ENCODE results near the gene NUP214.
"Not testable (repeated sequence)": the region's sequence is repeated elsewhere in the genome, so short reads cannot be mapped to it uniquely, and the experiment has no call there.

Gene NUP214

DNA sequence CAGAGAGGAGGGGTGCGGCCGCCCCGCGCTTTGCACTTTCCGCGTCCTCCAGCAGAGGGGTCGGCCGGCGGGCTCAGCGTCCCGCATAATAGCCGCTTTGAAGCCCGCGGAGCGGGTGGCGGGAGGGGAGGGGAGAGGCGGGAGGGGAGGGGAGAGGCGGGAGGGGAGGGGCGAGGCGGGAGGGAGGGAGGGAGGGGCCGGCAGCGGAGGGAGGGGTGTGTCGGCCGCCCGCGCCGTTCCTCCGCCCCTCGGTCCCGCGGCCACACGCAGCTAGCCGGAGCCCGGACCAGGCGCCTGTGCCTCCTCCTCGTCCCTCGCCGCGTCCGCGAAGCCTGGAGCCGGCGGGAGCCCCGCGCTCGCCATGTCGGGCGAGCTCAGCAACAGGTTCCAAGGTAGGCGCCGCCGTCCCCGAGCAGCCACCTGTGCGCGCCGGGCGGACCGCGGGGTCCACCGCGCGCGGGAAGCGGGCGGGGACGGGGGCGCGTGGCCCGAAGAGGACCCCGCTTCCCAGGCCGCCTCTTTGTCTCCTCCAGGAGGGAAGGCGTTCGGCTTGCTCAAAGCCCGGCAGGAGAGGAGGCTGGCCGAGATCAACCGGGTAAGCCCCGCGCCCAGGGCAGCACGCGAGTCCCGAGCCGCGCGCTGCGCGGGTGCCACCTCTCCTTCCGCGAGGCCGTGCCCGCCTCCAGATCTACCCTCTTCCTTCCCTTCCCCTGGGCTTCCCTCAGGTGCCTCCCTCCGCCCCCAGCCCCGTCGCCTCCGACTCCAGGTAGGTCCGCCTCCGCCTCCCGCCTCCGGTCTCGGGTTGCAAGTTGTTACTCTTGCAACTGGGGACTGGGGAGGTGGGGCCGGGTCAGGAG lies 28.9 kb upstream of the NUP214 start, which contains the start of gene AIF1L:
AIF1L (plus strand) TSS at position 263 of the 857 bp plus-strand sequence; CDS start at position 362, 99 bp downstream.
- DNase-seq (ENCODE audit: low read depth, low spot score), result peak; percentile 87

DNA sequence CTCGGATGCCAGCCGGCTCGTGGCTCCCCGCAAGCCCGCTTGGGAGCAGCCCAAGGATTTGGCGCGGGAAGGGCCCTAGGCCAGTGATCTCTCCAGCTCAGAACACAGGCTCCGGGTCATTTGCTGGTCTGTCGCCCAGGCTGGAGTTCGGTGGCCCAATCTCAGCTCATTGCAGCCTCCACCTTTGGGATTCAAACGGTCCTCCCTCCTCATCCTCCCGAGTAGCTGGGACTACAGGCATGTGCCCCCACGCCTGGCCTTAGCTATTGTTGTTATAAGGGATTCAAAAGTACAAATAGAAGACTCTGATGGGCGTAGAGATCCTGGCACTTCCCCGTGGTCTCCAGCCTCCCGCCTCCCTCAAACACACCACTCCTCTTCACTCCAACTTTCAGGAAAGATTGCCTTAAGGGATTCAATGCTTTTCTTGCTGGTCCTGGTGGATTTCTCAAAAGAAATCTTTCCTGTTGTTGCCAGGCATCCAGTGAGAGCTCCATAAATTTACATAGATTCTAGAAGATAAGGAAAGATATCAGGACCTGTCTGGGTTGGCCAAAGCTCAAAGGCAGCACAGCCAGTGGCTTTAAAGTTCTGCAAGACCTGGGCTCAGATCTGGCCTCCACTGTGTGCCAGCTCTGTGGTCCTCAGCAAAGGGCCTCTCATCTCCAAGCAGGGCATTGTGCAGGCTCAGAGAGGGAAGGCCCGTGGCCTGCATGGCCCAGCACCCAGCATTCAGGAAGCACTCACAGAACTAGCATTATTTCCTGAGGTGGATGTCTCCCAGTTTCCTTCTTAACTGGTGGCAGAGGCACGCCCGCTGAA lies 28.0 kb upstream of the NUP214 start:
- peak; percentile 67 for DNase-seq (ENCODE audit: low read depth, low spot score)

DNA sequence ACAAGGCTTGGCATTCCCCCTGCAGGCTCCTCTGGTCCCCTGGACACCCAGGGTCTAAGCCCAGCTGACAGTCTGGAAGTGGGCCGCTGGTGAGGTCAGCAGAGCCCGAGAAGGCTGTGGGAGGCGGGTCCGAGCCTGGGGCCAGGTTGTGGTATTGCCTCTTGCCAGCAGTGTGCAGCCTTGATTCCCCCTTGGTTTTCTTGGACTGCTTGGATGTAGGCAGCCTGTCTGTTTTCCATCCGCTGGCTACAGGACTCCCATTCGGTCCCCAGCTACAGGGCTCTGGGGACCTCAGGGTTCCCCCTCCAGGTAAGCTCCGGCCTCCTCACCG lies 27.5 kb upstream of the NUP214 start:
- DNase-seq (ENCODE audit: low read depth, low spot score), result peak; percentile 67

DNA sequence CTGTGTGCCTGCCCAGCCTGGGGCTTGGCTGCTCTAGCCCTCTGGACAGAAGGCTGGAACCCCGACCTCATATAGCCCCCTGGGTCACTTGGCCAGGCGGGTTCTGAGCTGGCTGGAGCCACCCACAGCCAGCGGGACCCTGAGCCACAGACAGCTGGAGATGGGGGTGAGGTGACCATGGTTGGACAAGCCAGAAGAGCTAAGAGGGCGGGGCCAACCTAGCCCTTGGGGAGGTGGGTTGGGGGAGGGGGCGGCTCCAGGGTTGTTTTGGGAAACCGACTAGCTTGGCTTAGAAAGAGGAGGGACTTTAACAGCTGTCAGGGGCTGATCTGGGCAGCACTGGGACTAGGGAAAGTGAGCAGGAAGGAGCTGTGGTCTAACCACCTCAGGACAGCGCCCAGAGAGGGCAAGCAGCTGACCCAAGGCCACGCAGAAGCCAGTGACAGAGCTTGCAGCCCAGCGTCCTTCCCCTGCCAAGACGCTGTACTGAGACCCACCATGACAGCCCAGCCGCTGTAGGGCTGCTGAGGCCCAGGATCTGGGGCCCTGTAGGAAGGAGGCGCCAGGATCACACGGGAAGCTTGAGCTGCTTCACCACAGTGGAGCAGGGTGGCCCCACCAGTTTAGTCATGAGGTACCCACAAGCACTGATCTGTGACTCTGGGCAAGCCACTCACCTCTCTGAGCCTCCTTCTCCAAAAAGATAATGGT lies 26.8 kb upstream of the NUP214 start:
- DNase-seq (ENCODE audit: low read depth, low spot score), result peak; percentile 77

DNA sequence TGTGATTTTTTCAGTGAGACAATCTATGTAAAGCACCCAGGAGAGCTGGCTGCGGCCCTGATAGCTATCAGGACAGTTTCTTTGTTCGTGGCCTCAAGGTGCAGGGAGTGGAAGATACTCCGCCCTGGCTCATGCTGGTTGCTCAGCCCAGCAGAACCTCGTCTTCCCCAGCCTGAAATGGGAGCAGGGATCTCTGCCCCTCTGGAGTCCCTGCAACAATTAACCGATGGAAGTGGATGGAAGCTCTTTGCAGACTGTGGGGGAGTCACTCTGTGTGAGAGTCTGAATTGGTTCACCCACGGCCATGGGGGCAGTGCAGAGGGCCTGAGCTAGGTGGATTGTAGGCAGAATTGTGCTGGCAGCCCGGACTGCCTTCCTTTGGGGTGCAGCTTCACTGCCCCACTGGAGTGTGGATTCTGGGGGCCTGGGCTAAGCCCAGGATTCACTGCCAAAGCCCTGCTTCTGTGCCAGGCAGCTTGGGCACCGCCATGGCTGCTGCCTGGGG lies 26.2 kb upstream of the NUP214 start:
- DNase-seq (ENCODE audit: low read depth, low spot score), result no peak

DNA sequence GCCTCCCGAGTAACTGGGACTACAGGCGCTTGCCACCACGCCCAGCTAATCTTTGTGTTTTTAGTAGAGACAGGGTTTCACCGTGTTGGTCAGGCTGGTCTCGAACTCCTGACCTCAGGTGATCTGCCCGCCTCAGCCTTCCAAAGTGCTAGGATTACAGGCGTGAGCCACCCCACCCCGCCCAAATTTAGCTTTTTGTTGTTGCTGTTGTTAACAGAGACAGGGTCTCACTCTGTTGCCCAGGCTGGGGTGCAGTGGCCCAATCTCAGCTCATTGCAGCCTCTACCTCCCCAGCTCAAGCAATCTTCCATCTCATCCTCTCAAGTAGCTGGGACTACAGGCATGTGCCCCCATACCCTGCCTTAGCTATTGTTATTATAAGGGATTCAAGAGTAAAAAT lies 25.5 kb upstream of the NUP214 start:
- DNase-seq (ENCODE audit: low read depth, low spot score), result not testable (repeated sequence)

DNA sequence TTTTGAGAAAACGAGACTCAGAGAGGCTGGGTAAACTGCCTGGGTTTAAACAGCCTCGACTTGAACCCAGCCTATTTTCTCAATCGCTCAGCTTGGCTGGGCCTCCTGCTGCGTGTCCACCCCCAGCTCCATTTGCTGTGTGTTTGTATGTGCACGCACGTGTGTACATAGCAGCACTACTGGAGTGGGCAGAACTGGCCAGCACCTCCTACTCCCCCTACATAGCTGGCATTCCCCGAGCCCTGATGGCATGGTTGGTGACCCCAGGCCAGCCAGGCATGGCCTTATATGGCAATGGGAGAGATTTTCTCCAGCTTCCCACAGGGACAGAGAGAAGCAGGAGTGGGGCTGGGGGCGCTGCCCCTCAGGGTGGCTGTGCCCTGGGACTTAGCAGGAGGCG lies 24.9 kb upstream of the NUP214 start:
- DNase-seq (ENCODE audit: low read depth, low spot score), result peak; percentile 28

DNA sequence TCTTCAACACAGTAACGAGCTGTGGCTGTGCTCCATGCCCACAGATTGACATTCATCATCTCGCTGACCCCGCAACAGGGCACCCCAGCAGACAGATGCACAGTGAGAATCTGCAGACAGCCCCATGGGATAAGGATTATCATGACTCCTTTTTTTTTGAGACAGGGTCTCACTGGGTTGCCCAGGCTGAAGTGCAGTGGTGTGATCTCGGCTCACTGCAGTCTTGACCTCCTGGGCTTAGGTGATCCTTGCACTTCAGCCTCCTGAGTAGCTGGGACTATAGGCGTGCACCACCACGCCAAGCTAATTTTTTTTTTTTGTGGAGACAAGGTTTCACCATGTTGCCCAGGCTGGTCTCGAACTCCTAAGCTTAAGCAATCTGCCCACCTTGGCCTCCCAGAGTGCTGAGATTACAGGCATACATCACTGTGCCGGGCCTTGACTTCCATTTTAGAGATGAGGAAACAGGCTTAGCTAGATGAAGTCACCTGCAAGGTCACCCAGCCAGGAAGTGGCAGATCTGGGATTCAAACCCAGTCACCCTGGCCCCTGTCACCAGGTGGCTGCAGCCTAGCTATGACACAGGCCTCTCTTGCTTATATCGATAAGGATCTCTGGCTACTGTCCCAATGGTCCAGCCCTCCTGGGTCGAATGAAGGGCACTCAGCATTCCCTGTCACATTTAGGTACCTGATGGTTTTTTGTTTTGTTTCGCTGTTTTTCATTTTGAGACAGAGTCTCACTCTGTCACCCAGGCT lies 24.0 kb upstream of the NUP214 start:
- DNase-seq (ENCODE audit: low read depth, low spot score), result no peak

DNA sequence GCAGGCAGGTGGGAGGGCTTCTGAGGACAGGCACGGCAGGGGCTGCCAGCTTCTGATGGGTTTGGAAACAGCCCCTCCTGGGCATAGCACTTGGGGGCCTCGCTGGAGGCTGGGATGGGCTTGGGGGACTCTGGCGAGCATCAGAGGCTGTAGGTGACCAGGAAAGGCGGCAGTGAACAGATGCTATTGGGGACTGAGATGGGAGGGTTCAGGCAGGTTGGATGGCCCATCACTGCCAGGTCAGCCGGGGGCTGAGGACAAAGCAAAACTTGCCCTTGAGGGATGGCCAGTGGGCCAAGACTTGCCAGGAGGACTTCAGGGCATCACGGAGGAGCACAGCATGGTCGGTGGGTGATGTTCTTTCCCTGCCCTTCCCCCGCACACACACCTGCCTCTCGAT lies 22.4 kb upstream of the NUP214 start:
- no peak for DNase-seq (ENCODE audit: low read depth, low spot score)

DNA sequence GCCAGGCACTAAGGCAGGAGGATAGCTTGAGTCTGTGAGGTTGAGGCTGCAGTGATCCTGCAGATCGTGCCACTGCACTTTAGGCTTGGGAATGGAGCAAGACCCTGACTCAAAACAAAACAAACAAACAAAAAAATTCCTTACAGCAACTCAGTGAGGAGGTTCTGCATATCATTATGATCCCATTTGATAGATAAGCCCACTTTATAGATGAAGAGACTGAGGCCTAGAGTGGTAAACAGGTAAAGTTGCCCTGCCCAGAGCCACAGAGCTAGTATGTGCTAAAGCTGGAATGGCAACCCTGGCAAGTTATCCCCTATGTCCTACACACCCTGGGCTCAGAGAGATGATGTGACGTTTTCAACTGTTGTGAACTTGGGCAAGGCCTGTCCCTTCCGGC lies 21.9 kb upstream of the NUP214 start:
- no peak for DNase-seq (ENCODE audit: low read depth, low spot score)

DNA sequence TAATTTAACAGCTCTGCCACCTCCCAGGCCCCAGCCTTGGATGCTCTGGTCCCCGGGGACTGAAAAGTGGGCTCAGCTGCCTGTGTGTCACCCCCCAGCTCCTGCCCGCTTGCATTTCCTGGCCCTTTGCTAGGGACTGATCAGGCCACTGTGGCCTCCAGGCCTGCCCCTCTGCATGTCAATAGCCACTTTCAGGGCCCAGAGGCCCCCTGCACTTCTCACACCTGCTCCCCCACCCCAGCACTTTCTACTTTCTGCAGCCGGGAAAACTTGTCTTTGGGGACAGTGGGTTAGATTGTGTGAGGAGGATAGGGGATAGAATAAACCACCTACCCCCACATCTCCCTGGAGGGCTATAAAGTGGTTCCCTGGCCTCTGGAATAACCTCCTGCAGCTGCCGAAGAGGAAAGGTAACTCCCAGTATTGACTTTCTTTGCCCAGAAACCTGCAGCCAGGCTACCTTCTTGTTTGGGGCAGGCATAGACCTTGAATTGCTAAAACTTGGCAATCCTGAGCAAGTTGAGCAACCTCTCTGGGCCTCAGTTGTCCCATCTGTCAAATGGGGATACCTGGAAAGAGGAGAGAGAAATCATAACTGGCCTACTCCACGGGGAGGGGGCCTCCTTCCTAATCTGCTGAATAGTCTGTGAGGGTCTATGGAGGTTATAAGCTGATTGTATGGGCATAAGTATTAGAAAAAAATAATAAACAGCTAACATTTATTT lies 21.2 kb upstream of the NUP214 start:
- no peak for DNase-seq (ENCODE audit: low read depth, low spot score)

DNA sequence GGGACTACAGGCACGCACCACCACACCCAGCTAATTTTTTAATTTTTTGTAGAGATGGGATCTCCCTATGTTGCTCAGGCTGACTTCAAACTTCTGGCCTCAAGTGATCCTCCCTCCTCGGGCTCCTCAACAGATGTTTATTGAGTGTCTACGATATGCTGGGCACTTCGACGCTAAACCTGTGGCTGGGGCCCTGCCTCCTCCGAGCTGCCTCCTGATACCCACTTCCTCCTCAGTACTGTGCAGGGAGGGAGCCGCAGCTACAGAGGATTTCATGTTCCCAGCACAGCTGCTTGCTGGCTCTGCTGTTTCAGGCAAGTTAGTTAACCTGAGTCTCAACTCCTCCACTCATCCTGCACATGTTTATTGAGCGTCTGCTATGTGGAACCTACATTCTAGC lies 19.4 kb upstream of the NUP214 start:
- no peak for DNase-seq (ENCODE audit: low read depth, low spot score)

DNA sequence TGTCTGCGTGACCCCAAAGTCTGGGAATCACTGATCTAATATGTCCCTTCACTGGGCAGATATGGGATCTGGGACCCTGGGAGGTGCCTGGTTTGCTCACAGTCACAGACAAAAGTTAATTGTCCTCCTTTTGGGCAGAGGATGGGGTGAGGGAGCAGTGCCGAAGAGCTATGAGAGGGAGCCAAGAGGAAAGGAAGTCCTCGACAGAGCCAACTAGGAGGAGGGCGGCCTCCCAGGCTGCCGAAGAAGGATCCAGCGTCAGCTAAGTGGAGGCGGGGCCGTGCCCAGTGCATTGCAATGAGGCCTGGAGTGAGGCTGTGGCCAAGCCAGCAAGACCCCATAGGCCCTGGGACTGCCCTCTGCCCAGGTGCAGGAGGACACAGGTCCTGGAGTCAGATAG lies 17.6 kb upstream of the NUP214 start:
- DNase-seq (ENCODE audit: low read depth, low spot score), result no peak

DNA sequence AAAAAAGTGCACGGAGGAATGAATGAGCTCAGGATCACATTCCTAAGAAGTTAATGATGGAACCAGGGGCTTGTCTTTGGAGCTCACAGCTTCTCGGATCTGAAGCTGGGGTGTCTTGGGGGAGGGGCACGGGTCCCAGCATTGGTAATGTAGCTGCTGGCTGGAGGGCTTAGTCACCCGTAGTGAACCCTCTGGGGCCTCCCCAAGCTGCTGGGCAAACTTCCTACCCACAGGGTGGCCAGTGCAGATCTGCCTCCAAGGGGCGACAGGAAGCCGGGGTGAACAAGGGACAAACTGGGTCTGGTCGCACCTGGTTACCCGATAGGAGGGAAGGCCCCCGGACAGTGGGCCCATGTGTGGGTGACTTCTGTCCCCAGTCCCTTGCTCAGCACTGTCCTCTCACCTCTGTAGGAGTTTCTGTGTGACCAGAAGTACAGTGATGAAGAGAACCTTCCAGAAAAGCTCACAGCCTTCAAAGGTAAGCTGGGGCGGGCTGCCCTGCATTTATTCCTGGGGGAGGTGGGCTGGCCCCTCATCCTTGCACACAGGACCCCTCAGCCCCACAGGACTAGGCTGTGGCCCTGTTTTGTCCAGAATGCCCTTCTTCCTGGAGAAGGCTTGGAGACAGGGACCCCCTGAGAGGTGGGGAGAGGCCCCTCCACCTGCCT lies 14.1 kb upstream of the NUP214 start:
- no peak for DNase-seq (ENCODE audit: low read depth, low spot score)

DNA sequence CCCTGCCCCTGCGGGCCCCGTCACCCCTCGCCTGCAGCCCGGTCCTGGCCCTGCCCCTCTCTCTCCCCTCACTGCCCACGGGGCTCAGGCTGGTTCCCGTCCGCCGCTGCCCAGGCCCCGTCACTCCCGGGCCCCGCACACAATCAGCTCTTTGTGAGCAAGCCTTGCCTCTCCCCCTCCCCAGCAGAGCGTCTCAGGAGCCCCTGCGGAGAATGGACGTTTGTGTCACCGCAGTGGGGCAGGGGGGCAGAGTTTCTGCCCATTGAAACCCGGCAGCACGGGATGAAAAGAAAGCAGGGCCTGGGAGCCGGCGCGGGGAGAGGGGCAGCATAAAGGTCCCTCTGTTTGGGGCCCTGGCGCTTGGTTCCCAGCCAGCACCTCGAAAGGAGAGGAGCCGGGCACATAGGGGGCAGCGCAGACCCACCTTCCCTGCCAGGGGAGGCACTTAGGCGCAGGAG lies 13.5 kb upstream of the NUP214 start:
- DNase-seq (ENCODE audit: low read depth, low spot score), result peak; percentile 47

DNA sequence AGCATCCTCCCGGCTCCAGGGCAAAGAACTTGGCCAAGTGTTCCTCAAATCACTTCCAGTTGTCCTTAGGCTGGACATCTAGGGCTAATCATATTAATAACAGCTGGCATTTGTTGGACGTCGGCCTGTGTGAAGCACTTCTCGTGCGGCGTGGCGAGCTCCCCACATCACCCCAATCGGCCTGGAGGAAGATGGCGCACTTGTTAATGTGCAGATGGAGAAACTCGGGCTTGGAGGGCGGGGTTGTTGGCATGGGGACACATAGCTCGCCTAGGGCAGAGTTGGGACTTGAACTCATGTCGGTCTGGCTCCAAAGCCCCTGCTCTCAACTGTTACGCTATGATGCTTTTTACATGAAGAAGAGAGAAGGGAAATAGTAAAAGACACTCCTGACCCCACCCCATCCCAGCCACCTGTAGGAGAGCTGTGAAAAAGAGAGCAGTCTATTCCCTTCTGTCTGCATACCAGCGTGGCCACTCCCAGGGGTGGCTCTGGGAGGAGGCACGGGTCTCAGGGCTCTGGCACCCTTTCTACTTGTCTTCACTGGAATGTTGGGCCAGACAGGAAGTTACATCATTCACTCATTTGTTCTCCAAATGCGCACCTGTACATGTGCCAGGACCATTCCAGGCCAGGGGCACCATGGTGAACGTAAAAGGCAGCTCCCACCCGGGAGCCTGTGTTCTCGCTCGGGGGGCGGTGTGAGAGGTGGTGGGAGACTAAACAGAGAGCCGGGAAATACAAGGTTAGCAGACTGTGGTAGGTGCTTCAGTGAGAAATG lies 12.8 kb upstream of the NUP214 start:
- no peak for DNase-seq (ENCODE audit: low read depth, low spot score)

DNA sequence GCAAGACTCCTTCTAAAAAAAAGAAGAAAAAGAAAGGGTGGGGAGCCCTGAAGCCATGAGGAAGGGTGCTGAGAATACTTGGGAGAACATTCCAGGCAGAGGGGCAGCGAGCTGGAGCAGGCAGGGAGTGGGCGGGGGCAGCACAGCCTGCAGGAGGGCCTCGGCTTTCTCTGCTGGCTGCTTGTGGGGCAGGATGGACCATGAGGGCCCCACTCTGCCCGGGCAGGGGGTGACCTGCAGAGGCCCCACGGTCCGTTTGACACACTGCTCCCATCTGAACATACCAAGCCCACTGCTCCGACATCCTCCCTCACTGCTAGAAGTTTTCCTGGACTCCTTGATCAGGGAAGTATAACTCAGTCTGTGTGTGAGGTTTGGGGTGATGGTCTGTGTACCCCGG lies 11.7 kb upstream of the NUP214 start:
- no peak for DNase-seq (ENCODE audit: low read depth, low spot score)

DNA sequence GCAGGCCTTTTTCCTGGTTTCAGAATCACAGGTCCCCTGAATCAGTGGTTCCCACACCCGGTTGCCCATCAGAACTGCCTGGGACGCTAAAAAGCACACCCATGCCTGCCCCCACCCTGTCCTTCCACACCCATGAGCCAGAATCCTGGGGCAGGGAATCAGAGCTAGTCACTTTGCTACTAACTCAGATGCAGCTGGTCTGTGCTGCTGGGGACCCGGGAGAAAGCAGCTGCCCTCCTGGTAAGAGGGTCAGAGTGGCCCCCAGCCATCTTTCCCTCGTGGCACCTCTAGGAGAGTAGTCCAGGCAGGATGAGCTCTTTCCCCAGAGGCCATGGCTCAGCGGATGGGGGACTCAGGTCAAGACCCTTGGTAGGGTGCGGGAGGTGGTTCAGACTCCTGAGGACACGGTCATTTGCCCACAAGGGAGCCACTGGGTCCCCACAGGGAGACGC lies 11.3 kb upstream of the NUP214 start:
- no peak for DNase-seq (ENCODE audit: low read depth, low spot score)

DNA sequence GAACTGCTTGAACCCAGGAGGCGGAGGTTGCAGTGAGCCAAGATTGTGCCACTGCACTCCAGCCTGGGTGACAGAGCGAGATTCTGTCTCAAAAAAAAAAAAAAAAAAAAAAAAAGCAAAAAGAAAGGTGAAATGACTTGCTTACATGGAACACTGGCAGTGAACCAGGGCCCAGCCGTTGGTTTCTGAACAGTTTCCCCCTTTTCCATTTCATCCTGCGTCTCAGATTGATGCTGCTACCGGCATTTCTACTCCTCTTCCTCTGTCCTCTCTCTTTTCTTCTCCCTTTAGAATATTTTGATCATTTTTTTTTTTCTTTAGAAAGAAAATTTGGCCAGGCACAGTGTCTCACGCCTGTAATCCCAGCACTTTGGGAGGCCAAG lies 10.0 kb upstream of the NUP214 start:
- DNase-seq (ENCODE audit: low read depth, low spot score), result not testable (repeated sequence)

All from ELF-1 (cell line).